HFFc6 (cell line): Measurements from ENCODE around the gene ZKSCAN1. TPM values are rescaled to one million over a fixed set of nuclear protein-coding genes. Genes with fewer than 3 reads are reported as not detected.
"Not testable (repeated sequence)": the region's sequence is repeated elsewhere in the genome, so short reads cannot be mapped to it uniquely, and the experiment has no call there.

Source experiments
- DNase-seq: peaks from one replicate; pipeline ENCODE4 v3.0.0-alpha.2; 2018
- H3K27ac Mint-ChIP-seq: 2 replicates; pipeline ENCODE4 v1.8.0; 2020; ENCODE audit warnings: mild to moderate bottlenecking, mixed read lengths
- H3K27me3 Mint-ChIP-seq: 2 replicates; pipeline ENCODE4 v1.8.0; 2021; ENCODE audit warnings: mild to moderate bottlenecking, moderate library complexity, mixed read lengths; ENCODE audit not compliant: insufficient read depth
- H3K36me3 Mint-ChIP-seq: 2 replicates; pipeline ENCODE4 v1.8.0; 2021; ENCODE audit warnings: low read depth, mixed read lengths
- H3K4me1 Mint-ChIP-seq: 2 replicates; pipeline ENCODE4 v1.8.0; 2020; ENCODE audit warnings: low read depth, mixed read lengths
- H3K4me3 Mint-ChIP-seq: 2 replicates; pipeline ENCODE4 v1.8.0; 2020; ENCODE audit warnings: mild to moderate bottlenecking, moderate library complexity, mixed read lengths
- H3K9me3 Mint-ChIP-seq: 2 replicates; pipeline ENCODE4 v1.8.0; 2020; ENCODE audit warnings: mild to moderate bottlenecking, mixed read lengths
- CTCF ChIP-seq: fragments of 200-600 bp; sonication (generic); IDR thresholded peaks from 2 replicates; pipeline ENCODE4 v1.5.0; 2021; ENCODE audit warnings: antibody characterized with exemption, mild to moderate bottlenecking
- long read RNA-seq: library from polyadenylated mRNA; unstranded; transcript quantifications from one replicate; pipeline ENCODE4 v2.0.0, GENCODE V29; 2019
- total RNA-seq, 6 experiments: library from RNA; stranded (reverse); fragmentation: NEBNext Ultra II Directional; extraction: Animal tissue kit (Norgen Biotek cat#: 25700); gene quantifications; 2 replicates in 1 of 6; 3 replicates in 5 of 6; pipeline ENCODE4 v1.2.3, GENCODE V29; 2021

ZKSCAN1 gene
- 10 to 100 TPM; 55.9 to 77.4 (median 63.1) TPM for total RNA-seq
- long read RNA-seq, full-length matches to known transcripts = 7 of 32 reads
- long read RNA-seq, partial matches to known transcripts = 2 of 32 reads
- long read RNA-seq, other reads (novel, unspliced or antisense) = 23 of 32 reads

- no peak for TF ChIP-seq CTCF
- no peaks in the 10 kb centered on the region for H3K9me3 Mint-ChIP-seq
- peaks cover 27% of the 10 kb centered on the region for H3K4me1 Mint-ChIP-seq
- H3K36me3 Mint-ChIP-seq = peaks cover 21% of the 10 kb centered on the region
- no peaks in the 10 kb centered on the region; the same call in none of the 2 replicates for H3K27me3 Mint-ChIP-seq
- H3K4me3 Mint-ChIP-seq = peak within 1 kb of the TSS; percentile 89
- DNase-seq = peak; percentile 84
- H3K27ac Mint-ChIP-seq = peak within 1 kb of the TSS; percentile 97
Measured at GRCh38 chr7:100015232-100016214, at the start of gene ZKSCAN1. ZKSCAN1 (plus strand) TSS chr7:100015596; CDS start chr7:100023507, 7,911 bp downstream.

- H3K27ac Mint-ChIP-seq = no peak overlapping the region
- no peak overlapping the region for H3K4me3 Mint-ChIP-seq
Measured at GRCh38 chr7:99969298-99969697, 46.1 kb upstream of the ZKSCAN1 start.

GRCh38 chr7:99969813-99970212 lies 45.6 kb upstream of the ZKSCAN1 start:
- not testable (repeated sequence) for H3K4me1 Mint-ChIP-seq, H3K4me3 Mint-ChIP-seq, H3K36me3 Mint-ChIP-seq, DNase-seq, H3K27ac Mint-ChIP-seq, H3K9me3 Mint-ChIP-seq
- H3K27me3 Mint-ChIP-seq = peaks cover 34% of the 10 kb centered on the region

More at GRCh38 chr7:99969298-99969697, 46.1 kb upstream of the ZKSCAN1 start:
- TF ChIP-seq CTCF = no peak
- peaks cover 34% of the 10 kb centered on the region for H3K27me3 Mint-ChIP-seq
- H3K36me3 Mint-ChIP-seq = no peaks in the 10 kb centered on the region
- no peaks in the 10 kb centered on the region for H3K9me3 Mint-ChIP-seq
- DNase-seq = no peak
- H3K4me1 Mint-ChIP-seq = no peaks in the 10 kb centered on the region

- Mint-ChIP-seq H3K4me3 (no peak overlapping the region), H3K9me3 (no peaks in the 10 kb centered on the region), H3K36me3 (no peaks in the 10 kb centered on the region), H3K4me1 (no peaks in the 10 kb centered on the region), H3K27ac (no peak overlapping the region), H3K27me3 (peaks cover 35% of the 10 kb centered on the region)
- TF ChIP-seq CTCF = no peak
- no peak for DNase-seq
Measured at GRCh38 chr7:99971242-99971641, 44.2 kb upstream of the ZKSCAN1 start.

GRCh38 chr7:99973817-99974216 lies 41.6 kb upstream of the ZKSCAN1 start:
- H3K36me3 Mint-ChIP-seq, H3K4me1 Mint-ChIP-seq: not testable (repeated sequence)

GRCh38 chr7:99974681-99975080 lies 40.7 kb upstream of the ZKSCAN1 start:
- H3K27ac Mint-ChIP-seq = no peak overlapping the region
- H3K4me3 Mint-ChIP-seq = no peak overlapping the region
- no peaks in the 10 kb centered on the region for H3K36me3 Mint-ChIP-seq
- peaks cover 16% of the 10 kb centered on the region for H3K27me3 Mint-ChIP-seq
- H3K4me1 Mint-ChIP-seq = no peaks in the 10 kb centered on the region
- DNase-seq = no peak
- no peak for TF ChIP-seq CTCF
- H3K9me3 Mint-ChIP-seq = no peaks in the 10 kb centered on the region

More at GRCh38 chr7:99973817-99974216, 41.6 kb upstream of the ZKSCAN1 start:
- not testable (repeated sequence) for H3K27ac Mint-ChIP-seq, H3K4me3 Mint-ChIP-seq, H3K9me3 Mint-ChIP-seq, DNase-seq
- peaks cover 20% of the 10 kb centered on the region for H3K27me3 Mint-ChIP-seq
